ENCODE measurements around the gene POMGNT1.

GRCh38 chr1:46196609-46197008 lies 1.6 kb downstream of the POMGNT1 start:
- no peak for TF ChIP-seq EP300 (IDR thresholded peaks at IDR 0.05)
- TF ChIP-seq CTCF (IDR thresholded peaks at IDR 0.05), result no peak
